GM19467 (cell line): Measurements from ENCODE around the gene CDA.

Source experiments
- ATAC-seq: cut with Tn5 transposase; IDR thresholded peaks from one replicate; pipeline ENCODE4 v1.9.1; 2021; ENCODE audit warnings: mild to moderate bottlenecking, moderate library complexity; ENCODE audit not compliant: unreplicated experiment

The CDA gene

DNA sequence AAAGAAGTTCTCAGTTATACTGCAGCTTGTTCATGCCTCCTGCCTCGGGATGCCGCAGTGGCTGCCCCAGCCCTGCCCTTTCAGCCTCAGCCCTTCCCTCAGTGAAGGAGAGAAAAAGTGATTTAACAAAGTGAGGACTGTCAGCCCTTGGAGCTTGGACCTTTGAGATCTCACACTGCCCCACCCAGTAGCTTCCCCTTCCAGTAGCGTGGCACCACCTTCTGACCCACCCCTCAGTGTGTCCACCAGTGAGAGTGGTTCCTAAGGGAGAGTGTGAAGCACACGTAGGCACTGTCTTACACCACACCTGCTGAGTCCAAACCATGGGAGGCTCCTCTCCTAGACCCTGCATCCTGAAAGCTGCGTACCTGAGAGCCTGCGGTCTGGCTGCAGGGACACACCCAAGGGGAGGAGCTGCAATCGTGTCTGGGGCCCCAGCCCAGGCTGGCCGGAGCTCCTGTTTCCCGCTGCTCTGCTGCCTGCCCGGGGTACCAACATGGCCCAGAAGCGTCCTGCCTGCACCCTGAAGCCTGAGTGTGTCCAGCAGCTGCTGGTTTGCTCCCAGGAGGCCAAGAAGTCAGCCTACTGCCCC, at the start of gene CDA:
Gene CDA (plus strand): TSS at position 464 of the 592 bp plus-strand sequence. CDS start 33 bp downstream, at position 497.
- no peak for ATAC-seq

DNA sequence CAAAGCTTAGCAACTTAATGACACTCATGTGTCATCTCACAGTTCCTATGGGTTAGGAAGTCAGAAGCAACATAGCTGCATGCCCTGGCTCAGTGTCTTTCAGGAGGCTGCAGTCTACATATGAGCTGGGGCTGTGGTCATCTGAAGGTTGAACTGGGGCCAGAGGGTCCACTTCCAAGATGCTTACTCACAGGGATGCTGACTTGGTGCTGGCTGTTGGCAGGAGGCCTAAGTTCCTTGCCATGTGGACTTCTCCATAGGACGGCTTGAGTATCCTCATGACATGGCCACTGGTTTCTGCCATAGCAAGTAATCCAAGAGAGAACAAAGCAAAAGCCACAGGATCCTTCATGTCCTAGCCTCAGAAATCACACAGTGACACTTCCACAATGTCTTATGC, 48.6 kb upstream of the CDA start:
- ATAC-seq = no peak

DNA sequence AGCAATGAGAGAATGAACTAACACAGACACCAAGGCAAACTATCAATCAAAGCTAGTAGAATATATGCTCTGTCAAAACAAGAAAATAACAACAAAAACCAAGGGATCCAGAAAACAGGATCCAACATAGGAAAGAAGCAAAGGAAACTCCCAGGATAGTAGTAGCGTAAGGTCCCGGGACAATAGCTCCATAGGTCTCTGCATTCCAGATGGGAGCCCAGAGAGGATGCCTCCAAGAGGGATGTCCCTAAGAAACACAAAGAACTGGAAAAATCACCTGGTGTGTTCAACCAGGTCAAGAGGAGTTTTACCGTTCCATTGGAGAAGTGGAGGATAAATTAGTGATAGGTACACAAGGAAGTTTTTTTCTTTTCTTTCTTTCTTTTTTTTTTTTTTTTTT, 42.3 kb upstream of the CDA start:
- ATAC-seq = no peak

DNA sequence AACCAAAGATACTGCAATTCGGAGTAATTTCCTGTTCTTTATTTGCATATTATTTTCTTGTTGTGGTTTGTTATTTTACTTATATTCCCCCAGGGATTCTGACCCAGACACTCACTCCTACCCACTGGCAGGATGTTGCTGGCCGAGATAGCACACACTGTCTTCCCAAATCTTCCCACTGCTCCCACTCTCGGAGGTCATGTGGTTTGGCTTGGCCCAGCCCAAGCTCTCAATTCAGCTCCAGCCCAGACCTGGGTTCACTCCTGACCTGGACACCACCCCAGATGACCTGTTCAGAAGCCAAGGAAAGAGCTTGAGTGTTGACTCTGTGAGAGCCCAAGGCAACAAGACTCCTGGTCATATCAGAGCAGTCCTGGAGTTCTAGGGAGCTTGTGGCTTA, 37.7 kb upstream of the CDA start:
- no peak for ATAC-seq

DNA sequence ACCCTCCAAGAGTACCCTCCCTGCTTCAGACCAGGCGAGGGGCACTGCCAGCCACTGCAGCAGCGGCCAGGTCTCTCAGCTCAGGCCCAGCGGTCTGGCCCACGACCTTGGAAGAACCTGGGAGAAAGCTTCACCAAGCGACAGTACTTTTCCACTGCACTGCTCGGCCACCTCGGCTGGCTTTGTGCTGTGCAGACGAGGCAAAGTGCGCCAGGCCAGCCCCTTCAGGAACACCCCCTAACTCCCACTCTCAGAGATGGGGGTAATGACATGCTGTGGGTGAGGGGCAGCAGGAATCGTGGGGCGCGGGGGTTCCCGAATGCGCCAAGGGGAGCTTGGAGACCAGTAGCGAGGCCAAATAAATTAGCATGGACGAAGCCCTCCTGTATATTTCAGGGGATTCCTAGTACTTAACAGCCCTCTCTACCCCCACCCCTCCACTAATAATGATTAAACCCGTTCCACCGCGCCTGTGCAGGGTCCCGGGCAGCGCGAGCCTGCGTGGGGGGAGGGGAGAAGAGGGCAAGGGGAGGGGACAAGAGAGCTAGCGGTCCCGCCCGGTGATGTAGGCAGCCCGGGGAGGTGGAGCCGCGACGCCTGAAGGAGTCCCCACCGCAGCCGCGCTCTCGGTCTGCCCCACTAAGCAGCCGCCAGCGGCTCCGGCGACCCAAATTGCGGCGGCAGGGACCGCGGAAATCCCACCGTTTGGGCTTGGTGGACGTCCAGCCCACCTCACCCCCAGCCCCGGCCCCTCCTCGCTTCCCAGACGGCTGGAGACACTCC, 36.8 kb upstream of the CDA start, which contains the start of gene FAM43B:
Gene FAM43B (plus strand): TSS at position 629 of the 783 bp plus-strand sequence. CDS start 401 bp downstream, outside the sequence.
- no peak for ATAC-seq

DNA sequence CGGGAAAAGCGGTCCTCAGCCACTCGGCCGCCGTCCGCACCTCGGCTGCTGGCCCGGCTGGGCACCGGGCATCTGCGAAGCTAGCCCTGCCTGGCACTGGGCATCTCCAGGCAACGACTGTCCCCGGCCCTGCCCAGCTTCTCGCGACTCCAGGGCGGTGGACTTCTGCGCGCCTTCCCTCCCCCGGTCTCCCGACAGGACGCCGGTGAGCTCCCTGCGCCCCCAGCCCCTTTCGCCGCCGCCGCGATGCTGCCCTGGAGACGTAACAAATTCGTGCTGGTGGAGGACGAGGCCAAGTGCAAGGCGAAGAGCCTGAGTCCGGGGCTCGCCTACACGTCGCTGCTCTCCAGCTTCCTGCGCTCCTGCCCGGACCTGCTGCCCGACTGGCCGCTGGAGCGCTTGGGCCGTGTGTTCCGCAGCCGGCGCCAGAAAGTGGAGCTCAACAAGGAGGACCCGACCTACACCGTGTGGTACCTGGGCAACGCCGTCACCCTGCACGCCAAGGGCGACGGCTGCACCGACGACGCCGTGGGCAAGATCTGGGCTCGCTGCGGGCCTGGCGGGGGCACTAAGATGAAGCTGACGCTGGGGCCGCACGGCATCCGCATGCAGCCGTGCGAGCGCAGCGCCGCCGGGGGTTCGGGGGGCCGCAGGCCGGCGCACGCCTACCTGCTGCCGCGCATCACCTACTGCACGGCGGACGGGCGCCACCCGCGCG, 36.0 kb upstream of the CDA start:
- ATAC-seq = no peak

DNA sequence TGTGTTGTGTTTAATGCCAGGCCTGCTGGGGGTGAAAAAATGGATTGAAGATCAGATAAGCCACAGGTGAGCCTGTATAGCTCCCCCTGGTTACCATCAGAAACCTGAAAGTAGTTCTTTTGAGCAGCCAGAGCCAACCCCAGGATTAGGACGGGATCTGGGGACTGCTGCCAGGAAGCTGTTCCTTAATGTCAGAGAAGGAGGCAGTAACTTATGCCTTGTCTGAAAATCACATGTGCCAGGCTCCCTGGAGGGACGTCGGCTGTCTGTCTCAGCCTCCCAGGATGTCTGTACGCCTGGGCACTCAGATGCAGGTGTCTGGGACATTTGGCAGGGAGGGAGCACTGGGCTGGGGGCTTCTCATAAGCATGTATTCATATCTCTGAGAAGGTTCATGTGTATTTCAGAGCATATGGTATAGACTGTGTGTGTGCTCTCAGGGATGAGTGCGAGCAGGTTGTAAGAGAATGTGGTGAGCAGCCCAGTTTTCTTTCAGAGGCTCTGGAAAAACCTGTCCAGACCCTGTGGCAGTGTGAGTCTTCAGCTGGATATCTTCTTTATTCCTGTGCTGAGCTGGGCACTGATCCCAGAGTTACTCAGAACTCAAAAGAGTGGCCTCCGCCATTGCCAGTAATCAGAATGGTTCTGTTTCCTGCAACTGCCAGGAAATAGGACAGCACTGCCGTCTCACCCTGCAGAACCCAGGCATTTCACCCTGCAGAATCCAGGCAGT, 33.7 kb upstream of the CDA start:
- ATAC-seq = no peak

DNA sequence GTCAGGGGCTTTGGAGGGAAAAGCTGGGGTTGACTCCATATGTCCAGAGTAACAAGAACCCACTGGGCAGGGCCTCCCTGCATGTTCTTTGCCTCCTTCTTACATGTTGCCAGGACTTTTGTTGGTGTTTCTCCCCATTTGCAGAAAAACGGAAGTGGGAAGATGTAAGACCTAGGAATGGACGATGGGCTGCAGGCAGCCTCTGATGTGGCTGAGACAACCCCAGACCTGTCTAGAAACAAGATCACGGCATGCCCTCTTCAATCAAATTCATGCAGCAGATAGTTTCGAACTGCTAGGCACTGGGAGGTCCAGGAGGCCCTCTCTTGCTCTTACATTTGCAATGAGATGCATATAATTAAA, 33.2 kb upstream of the CDA start:
- ATAC-seq = no peak

DNA sequence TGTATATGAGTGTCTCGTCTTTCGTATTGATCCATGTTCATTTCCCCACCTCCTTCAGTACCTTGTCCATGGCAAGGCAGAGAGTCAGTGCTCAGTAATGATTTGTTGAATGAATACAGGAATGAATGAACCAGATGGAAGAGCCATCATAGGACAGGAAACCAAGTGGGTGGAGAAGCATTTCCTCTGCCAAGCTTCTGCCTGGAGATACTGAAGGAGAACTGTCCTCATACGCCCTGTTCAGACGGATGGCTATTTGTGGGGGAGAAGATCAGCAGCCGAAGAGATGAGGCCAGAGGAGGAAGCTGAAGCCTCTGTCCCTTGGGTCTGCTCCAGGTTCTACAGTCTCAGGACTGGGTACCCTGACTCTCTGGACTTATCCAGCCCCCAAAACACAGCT, 30.7 kb upstream of the CDA start:
- no peak for ATAC-seq

DNA sequence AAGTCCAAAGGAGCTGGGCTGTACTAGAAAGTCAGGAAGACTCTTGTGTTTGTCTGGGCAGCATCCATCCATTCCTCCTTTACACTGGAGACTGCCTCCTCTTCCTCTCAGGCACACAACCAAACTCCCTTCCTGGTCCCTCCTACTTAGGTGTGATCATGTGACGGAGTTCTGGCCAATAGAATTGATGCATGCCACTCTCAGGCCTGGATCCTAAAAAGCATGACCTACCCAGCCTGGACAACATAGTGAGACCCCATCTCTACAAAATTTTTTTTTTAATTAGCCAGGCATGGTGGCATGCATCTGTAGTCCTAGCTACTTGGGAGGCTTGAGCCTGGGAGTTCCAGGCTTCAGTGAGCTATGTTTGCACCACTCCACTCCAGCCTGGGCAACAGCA, 27.9 kb upstream of the CDA start:
- ATAC-seq = no peak

DNA sequence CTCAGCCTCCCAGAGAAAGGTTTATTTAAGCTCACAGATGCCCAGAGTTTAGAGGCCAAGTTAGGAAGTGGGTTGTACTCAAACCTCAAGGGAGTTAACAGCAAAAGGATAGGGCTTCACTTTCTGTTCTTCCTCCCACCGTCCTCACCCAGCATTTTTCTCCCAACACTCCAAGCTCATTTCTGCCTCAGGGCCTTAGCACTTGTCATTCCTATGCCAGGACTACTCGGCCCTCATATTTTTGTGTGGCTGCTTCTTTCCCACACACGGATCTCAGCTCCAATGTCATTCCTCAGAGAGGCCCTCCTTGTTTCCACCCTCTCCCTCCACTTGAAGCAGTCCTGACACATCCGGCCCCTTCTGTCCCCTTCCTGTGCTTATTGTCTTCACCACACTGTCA, 23.7 kb upstream of the CDA start:
- no peak for ATAC-seq

DNA sequence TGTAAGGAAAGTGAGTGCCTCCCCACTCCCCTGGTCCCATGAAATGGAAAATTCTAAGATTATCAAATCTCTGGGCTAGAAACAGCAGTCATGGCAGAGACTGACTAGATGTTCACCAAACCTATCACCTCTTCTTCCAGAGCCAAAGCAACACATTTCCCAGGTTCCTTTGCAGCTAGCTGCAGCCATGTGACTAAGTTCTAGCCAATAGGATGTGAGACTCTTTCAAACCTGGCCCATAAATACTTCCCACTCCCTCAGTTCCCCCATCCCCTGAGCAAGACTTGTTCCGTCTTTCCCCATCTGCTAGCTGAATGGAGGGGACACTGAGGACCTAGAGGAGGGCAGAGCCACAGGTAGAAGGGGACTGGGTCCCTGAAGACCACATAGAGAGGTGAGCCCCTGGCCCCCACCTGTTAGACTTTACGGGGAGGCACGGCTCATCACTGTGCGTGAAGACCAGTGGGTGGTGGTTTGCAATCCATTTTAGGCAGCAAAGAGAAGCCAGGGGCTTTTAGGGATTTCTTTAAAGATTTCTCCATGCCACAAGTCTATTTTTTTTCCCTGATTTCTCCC, 19.3 kb upstream of the CDA start:
- no peak for ATAC-seq

DNA sequence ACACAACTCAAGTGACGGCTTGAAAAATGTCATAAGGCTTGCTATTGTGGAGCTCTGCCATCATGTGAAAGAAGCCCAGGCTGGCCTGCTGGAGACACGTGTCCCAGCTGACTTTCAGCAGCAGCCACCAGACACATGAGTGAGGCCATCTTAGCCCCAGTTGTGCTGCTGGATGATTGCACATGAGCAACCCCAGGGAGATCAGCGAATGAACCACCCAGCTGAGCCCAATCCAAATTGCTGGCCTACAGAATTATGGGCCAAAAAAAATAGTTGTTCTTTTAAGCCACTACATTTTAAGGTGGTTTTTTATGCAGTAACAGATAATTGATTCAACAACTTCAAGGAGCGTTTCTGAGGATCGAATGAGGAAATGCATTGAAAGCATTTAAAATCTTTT, 17.5 kb upstream of the CDA start:
- ATAC-seq = no peak

DNA sequence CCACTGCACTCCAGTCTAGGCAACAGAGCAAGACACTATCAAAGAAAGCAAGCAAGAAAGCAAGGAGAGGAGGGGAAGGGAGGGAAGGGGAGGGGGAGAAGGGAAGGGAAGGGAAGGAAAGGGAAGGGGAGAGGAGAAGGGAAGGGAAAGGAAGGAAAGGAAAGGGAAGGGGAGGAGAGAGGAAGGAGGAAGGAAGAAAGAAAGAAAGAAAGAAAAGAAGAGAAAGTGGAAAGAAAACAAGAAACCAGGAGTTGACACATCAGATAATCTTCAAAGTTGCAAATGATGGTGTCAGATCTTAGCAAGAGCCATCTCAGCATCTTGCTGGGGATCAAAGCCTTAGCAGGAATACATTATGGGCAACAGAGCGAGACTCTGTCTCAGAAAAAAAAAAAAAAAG, 14.9 kb upstream of the CDA start:
- no peak for ATAC-seq

DNA sequence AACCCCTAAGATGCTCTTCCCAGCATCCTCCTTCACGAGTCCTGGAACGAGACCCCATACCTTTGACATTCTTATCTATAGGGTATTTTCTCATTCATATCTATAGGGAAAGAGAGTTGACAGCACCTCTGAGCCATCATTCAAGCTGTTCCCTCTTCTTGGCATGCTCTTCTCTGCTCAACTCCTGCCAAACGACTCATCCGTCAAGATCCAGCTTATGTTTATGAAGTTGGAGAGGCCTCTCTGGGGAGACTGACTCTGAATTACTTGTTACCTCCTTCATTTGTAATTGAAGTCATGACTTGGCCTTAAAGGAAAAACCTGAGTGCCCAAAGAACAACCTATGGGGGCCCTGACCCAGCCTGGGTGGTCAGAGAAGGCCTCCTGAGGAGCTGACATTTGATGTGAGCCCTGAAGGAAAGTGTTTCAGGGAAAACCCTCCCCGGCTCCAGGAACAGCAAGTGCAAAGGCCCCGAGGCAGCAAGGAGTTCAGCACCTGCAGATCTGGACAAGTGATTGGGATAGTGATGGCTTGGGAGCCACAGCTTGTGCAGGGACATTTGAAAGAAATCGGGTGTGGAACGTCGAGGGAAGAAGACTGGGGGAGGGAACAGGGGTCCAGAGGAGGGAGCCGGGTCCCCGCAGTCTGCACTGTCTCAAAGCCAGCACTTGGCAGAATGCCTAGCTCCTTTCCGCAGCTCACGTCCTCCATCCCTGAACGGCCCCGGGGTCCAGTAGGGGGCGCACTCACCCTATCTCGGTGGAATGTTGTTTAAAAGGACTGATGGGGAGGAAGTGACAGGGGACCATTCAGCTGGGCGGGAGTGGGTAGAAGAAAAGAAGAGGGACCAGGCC, 14.0 kb upstream of the CDA start:
- no peak for ATAC-seq

DNA sequence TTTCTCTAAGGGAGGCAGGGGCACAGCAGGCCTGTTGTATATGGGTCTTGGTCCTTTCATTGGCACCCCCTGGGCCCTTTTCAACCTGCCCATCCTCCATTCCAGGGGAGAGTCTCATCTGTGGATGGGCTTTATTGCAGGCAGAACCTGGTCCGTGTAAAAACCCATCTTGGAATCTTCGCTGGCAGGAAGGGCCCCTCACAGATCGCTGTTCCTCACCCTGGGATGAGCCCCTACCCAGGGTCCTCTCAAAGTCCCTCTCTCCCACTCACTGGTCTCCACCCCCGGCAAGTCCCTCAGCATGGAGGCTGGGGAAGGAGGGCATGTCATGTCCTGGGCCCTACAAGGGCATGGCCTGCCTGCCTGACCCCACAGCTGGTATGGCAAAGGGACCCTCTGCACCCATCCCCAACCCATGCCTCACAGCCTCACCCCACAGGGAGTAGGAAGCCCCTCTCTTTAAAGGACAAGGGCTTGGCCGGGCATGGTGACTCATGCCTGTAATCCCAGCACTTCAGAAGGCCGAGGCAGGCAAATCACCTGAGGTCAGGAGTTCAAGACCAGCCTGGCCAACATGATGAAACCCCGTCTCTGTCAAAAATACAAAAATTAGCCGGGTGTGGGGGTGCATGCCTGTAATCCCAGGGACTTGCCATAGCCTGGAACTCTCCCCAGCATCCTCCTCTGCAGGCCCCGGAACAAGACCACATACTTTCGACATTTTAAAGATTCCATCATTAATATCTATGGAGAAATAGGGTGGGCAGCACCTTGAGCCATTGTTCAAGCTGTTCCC, 13.2 kb upstream of the CDA start:
- ATAC-seq = no peak

DNA sequence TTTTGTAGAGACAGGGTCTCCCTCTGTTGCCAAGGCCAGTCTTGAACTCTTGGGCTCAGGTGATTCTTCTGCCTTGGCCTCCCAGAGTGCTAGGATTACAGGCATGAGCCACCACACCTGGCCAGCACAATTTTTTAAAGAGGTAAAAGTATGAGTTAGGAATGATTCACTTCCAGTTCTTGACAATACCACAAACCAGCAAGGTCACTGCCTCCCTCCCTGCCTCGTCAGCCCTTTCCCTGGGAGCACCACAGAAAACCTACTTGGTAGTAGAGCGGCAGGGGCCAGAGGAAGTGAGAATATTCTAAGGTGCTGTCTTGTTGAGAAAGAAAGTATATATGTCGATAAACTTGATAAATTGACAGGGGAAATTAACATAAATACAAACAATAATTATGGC, 10.8 kb upstream of the CDA start:
- ATAC-seq = no peak

DNA sequence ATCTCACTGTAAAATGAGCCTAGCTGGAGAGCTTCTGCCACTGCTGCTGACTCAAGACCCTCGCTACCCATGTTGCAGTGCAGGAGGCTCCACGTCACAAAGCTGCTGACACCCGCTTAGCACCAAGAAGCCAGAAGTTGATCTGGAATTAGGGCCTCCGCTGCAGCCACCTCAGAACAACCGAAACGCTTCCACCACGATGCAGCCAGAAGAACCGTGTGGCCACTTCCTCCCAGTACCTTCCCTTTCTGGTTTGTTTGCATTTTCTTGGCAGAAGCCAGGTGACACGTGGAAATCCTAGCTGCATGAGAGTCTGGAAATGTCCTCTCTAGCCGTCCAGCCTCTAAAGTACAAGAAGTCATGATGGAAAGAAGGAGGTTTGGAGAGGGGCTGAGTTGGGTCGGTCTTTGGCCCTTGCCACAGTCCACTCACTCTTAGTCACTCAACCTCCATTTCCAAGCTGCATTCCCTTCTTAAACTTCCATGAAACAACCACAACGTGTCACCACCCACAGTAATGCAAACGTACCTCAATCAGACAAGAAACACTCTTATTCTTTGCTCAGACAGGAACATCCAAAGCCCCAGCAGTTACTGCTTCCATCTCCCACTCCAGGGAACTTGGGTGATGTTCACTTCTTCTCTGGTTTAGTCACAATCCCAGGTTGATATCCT, 10.0 kb upstream of the CDA start:
- no peak for ATAC-seq

DNA sequence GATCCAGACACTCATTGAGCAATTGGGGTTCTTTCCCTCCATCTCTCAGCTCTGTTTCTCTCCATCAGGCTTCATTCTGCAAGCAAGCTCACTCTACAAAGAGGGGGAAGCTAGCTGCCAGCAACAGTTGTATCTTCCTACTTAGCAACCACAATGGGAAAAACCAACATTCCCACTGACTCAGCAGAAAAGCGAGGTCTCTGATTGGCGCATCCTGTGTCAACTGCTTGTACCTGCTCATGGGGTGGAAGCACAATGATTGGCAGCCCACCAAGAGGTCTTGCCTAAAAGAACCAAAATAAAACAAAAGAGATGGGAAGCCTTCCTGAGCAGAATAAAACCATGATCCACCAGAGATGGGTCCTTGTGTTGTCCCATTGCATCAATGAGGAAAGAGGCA, 4.0 kb upstream of the CDA start:
- no peak for ATAC-seq
